Measurements from ENCODE around the gene WDR54.

WDR54 gene

GRCh38 chr2:74413001-74413698 lies 8.4 kb upstream of the WDR54 start:
- Histone ChIP-seq H3K27ac (no peak overlapping the region), H3K9ac (ENCODE audit: insufficient read length) (no peak overlapping the region), H3K36me3 (ENCODE audit: insufficient read depth, low read length) (no peaks in the 10 kb centered on the region), H3K9me3 (ENCODE audit: low read depth, low read length) (no peaks in the 10 kb centered on the region), H3K4me3 (no peak overlapping the region)
- DNase-seq (ENCODE audit: low read depth, low spot score), result no peak
- TF ChIP-seq POLR2AphosphoS5 (IDR thresholded peaks at IDR 0.05; ENCODE audit: borderline replicate concordance, low read depth, low read length), result no peak
- no peak for TF ChIP-seq EZH2 (IDR thresholded peaks at IDR 0.05)
- TF ChIP-seq FOXP2 (optimal IDR thresholded peaks at IDR 0.05; ENCODE audit: control extremely low read depth, extremely low read length, insufficient read depth), result no peak

GRCh38 chr2:74414441-74414840 lies 7.1 kb upstream of the WDR54 start:
- no peaks in the 10 kb centered on the region for H3K9me3 ChIP-seq (ENCODE audit: low read depth, low read length)
- H3K4me3 ChIP-seq, result no peak overlapping the region
- no peak overlapping the region for H3K9ac ChIP-seq (ENCODE audit: insufficient read length)
- DNase-seq (ENCODE audit: low read depth, low spot score), result no peak
- H3K36me3 ChIP-seq (ENCODE audit: insufficient read depth, low read length), result no peaks in the 10 kb centered on the region
- no peak for TF ChIP-seq FOXP2 (optimal IDR thresholded peaks at IDR 0.05; ENCODE audit: control extremely low read depth, extremely low read length, insufficient read depth)
- TF ChIP-seq POLR2AphosphoS5 (IDR thresholded peaks at IDR 0.05; ENCODE audit: borderline replicate concordance, low read depth, low read length), result no peak
- TF ChIP-seq EZH2 (IDR thresholded peaks at IDR 0.05), result no peak
- H3K27ac ChIP-seq, result no peak overlapping the region

GRCh38 chr2:74414881-74415761 lies 6.4 kb upstream of the WDR54 start:
- H3K9ac ChIP-seq (ENCODE audit: insufficient read length), result no peak overlapping the region
- H3K27ac ChIP-seq, result no peak overlapping the region
- no peaks in the 10 kb centered on the region for H3K36me3 ChIP-seq (ENCODE audit: insufficient read depth, low read length)
- no peaks in the 10 kb centered on the region for H3K9me3 ChIP-seq (ENCODE audit: low read depth, low read length)
- DNase-seq (ENCODE audit: low read depth, low spot score), result no peak
- H3K4me3 ChIP-seq, result no peak overlapping the region
- TF ChIP-seq FOXP2 (optimal IDR thresholded peaks at IDR 0.05; ENCODE audit: control extremely low read depth, extremely low read length, insufficient read depth) (no peak), EZH2 (IDR thresholded peaks at IDR 0.05) (no peak), POLR2AphosphoS5 (IDR thresholded peaks at IDR 0.05; ENCODE audit: borderline replicate concordance, low read depth, low read length) (no peak)

DNA sequence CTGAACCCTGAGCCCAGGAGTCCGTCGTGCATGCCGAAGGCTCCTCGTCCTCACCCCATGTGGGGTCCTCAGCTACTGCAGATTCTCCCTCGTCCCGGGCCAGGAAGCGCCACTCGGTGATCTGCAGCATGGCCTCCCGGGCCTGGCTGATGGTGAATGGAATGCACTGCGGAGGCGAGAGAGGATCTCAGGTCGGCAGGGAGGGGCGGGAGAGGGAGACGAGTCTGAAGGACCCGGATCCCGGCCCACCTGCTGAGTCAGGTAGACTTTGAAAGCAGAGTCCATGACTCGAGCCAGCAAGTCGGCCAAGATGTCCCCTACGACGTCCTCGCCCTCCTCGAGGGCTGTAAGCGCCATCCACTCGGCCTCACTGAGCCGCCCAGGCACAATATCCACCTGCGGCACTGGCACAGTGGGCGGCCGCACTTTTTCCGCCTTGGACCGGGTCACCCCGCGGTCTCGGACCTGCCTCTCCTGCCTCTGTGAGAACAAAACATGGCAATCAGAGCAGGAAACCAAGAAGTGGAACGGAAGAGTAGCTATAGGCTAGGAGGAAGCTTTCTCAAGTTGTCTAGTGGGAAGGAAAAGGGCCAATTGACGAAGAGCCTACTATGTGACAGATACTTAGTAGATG lies 5.7 kb upstream of the WDR54 start:
- Histone ChIP-seq H3K9me3 (ENCODE audit: low read depth, low read length) (no peaks in the 10 kb centered on the region), H3K36me3 (ENCODE audit: insufficient read depth, low read length) (no peaks in the 10 kb centered on the region), H3K27ac (no peak overlapping the region), H3K4me3 (no peak overlapping the region), H3K9ac (ENCODE audit: insufficient read length) (no peak overlapping the region)
- TF ChIP-seq POLR2AphosphoS5 (IDR thresholded peaks at IDR 0.05; ENCODE audit: borderline replicate concordance, low read depth, low read length), result no peak
- TF ChIP-seq EZH2 (IDR thresholded peaks at IDR 0.05), result no peak
- no peak for TF ChIP-seq FOXP2 (optimal IDR thresholded peaks at IDR 0.05; ENCODE audit: control extremely low read depth, extremely low read length, insufficient read depth)
- DNase-seq (ENCODE audit: low read depth, low spot score), result no peak

DNA sequence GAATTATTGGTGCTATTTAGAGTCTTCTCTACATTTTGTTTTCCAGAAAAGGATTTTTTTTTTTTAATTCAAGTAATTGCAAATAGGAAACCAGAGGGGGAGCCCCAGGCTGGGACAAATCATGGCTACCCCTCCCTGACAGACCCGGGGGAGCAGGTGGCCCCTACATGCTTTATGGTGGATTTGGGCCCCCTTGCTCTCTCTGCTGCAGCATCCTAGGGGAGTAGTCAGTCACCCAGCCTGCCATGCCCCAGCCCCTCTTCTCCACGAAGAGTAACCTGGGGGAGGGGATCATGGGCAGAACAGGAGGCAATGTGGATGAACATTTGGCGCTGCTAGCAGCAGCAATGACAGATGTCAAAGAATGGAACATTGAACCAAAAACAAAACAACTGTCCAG lies 4.8 kb upstream of the WDR54 start:
- Histone ChIP-seq H3K36me3 (ENCODE audit: insufficient read depth, low read length) (no peaks in the 10 kb centered on the region), H3K4me3 (no peak overlapping the region), H3K27ac (no peak overlapping the region), H3K9me3 (ENCODE audit: low read depth, low read length) (no peaks in the 10 kb centered on the region), H3K9ac (ENCODE audit: insufficient read length) (no peak overlapping the region)
- DNase-seq (ENCODE audit: low read depth, low spot score), result no peak
- TF ChIP-seq POLR2AphosphoS5 (IDR thresholded peaks at IDR 0.05; ENCODE audit: borderline replicate concordance, low read depth, low read length) (no peak), FOXP2 (optimal IDR thresholded peaks at IDR 0.05; ENCODE audit: control extremely low read depth, extremely low read length, insufficient read depth) (no peak), EZH2 (IDR thresholded peaks at IDR 0.05) (no peak)

GRCh38 chr2:74417197-74417596 lies 4.3 kb upstream of the WDR54 start:
- Histone ChIP-seq H3K9ac (ENCODE audit: insufficient read length) (no peak overlapping the region), H3K27ac (no peak overlapping the region), H3K9me3 (ENCODE audit: low read depth, low read length) (no peaks in the 10 kb centered on the region), H3K36me3 (ENCODE audit: insufficient read depth, low read length) (no peaks in the 10 kb centered on the region), H3K4me3 (no peak overlapping the region)
- TF ChIP-seq EZH2 (IDR thresholded peaks at IDR 0.05), result no peak
- no peak for TF ChIP-seq POLR2AphosphoS5 (IDR thresholded peaks at IDR 0.05; ENCODE audit: borderline replicate concordance, low read depth, low read length)
- no peak for TF ChIP-seq FOXP2 (optimal IDR thresholded peaks at IDR 0.05; ENCODE audit: control extremely low read depth, extremely low read length, insufficient read depth)
- no peak for DNase-seq (ENCODE audit: low read depth, low spot score)

DNA sequence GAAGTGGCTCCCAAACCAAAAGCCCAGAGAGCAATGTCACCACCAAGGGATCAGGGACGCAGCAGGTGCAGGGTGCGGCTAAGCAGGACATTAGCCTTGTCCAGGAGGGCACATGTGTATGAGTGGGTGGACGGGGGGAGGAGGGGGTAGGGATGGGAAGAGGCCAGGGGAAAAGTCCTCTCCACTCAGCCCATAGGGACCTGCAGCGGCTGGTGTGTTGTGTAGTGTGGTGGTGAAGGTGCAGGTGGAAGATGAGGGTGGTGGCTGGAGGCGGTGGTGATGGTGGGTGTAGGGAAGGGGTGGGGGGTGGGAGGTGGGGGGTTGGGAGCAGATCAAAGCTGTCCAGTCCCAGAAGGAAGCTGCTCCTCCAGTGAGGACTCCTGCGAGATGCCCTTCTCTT lies 3.8 kb upstream of the WDR54 start:
- H3K36me3 ChIP-seq (ENCODE audit: insufficient read depth, low read length), result no peaks in the 10 kb centered on the region
- H3K9me3 ChIP-seq (ENCODE audit: low read depth, low read length), result no peaks in the 10 kb centered on the region
- H3K4me3 ChIP-seq, result no peak overlapping the region
- TF ChIP-seq FOXP2 (optimal IDR thresholded peaks at IDR 0.05; ENCODE audit: control extremely low read depth, extremely low read length, insufficient read depth) (no peak), POLR2AphosphoS5 (IDR thresholded peaks at IDR 0.05; ENCODE audit: borderline replicate concordance, low read depth, low read length) (no peak), EZH2 (IDR thresholded peaks at IDR 0.05) (no peak)
- H3K9ac ChIP-seq (ENCODE audit: insufficient read length), result no peak overlapping the region
- no peak for DNase-seq (ENCODE audit: low read depth, low spot score)
- H3K27ac ChIP-seq, result no peak overlapping the region

DNA sequence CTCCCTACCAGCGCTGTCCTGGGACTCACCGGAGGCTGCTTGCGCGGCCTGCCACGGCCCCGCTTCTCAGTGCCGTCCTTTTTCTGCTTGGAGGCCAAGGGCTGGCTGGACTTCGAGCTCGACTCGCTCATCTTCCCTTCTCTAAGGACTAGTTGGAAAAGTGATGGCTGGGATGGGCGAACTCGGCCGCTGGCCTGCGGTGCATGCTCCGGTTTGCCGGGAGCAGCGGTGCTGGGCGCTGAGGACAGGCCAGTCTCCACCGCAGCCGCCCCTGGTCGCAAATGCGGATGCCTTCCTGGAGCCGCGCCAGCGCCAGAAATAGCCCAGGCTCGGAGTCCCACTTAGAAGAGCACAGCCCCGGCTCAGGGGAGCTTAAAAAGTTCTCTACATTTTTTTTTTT lies 3.2 kb upstream of the WDR54 start:
- no peak for DNase-seq (ENCODE audit: low read depth, low spot score)
- no peak overlapping the region for H3K9ac ChIP-seq (ENCODE audit: insufficient read length)
- H3K27ac ChIP-seq, result no peak overlapping the region
- H3K4me3 ChIP-seq, result no peak overlapping the region
- TF ChIP-seq POLR2AphosphoS5 (IDR thresholded peaks at IDR 0.05; ENCODE audit: borderline replicate concordance, low read depth, low read length) (no peak), FOXP2 (optimal IDR thresholded peaks at IDR 0.05; ENCODE audit: control extremely low read depth, extremely low read length, insufficient read depth) (no peak), EZH2 (IDR thresholded peaks at IDR 0.05) (no peak)
- H3K9me3 ChIP-seq (ENCODE audit: low read depth, low read length), result no peaks in the 10 kb centered on the region
- no peaks in the 10 kb centered on the region for H3K36me3 ChIP-seq (ENCODE audit: insufficient read depth, low read length)

All from SK-N-MC (cell line).